Measurements from ENCODE around the gene IPO9.
"Not testable (repeated sequence)": the region's sequence is repeated elsewhere in the genome, so short reads cannot be mapped to it uniquely, and the experiment has no call there.

IPO9 gene

DNA sequence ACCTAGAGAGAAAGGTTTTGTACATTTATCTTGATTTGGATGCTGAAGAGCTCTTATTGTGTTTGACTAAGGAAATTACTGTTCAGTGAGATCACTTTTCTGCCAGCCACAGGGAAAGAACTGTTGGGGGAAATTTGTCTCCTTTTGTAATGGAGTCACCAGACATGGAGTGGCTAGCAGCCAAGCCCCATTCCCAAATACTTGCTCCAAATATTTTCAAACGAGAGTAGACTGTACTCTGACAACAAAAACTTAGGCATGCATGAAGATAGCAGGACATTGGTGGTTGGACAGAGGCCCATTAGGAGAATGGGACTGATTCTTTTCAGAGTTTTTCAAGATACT is 21.1 kb downstream of the IPO9 start:
- no peak for DNase-seq

DNA sequence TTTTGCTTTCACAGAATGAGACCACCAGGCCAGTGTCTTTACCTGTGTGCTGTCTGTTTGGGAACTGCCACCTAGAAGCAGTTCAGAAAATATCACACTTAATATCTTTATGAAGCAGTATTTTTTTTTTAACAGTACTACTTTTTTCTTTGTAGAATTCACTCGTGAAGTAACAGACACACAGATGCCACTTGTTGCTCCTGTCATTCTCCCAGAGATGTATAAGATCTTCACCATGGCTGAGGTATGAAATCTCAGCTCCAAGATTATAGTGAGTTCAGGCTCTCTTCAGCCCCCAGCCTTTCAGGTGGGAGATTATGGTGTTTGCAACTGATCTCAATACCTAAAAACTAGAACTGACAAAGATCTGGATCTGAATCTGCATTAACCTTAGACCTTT is 23.0 kb downstream of the IPO9 start:
- no peak for DNase-seq

DNA sequence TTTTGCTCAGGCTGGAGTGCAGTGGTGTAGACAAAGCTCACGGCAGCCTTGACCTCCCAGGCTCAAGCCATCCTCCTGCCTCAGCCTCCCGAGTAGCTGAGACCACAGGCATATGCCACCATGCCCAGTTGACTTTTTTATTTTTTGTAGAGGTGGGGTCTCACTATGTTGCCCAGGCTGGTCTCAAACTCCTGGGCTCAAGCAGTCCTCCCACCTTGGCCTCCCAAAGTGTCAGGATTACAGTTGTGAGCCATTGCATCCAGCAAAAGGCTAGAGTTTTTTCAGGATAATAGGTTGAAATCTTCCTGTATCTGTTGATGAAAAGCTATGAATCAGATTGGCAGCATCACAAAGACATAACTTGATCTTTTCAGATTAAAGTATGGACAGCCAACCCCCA is 27.8 kb downstream of the IPO9 start:
- not testable (repeated sequence) for DNase-seq

DNA sequence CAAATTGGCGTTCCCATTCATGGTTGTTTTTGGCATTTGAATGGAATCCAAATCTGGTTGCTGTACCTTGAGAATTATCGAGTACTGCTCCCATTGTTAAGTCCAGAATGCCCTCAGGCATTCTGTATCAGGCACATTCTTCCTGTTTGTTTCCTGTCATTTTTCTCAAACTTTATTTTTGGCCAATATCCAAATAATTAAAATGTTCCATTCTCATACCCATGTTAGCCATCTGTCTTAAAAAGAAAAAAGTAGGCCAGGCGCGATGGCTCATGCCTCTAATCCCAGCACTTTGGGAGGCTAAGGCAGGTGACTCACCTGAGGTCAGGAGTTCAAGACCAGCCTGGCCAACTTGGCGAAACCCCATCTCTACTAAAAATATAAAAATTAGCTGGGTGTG is 30.5 kb downstream of the IPO9 start:
- no peak for DNase-seq

DNA sequence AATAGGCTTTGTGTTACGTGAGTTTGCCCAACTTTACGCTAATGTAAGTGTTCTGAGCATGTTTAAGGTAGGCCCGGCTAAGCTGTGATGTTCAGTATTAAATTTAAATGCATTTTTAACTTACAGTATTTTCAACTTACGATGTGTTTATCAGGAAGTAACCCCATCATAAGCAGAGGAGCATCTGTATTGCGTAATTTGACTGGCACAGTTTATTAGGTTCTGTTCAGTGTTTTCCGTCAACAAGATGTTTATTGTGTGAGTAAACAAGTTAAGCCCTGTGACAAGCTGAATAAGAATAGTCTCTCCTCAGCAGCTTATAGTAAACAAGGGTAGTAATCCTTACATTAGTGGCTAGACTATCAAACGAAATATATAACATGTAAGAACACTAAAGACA is 32.5 kb downstream of the IPO9 start:
- no peak for DNase-seq

DNA sequence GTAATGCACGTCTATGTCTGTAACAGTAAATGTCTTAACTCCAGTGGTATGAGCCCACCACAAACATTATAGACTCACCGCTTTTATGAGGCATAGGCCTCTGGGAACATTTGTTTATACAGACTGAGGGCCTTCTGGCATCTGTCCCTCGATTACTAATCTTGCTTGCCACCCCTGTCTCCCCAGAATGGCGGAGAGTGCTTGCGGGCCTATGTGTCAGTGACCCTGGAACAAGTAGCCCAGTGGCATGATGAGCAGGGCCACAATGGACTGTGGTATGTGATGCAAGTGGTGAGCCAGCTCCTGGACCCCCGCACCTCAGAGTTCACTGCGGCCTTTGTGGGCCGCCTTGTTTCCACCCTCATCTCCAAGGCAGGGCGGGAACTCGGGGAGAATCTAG is 41.4 kb downstream of the IPO9 start:
- DNase-seq, result no peak

DNA sequence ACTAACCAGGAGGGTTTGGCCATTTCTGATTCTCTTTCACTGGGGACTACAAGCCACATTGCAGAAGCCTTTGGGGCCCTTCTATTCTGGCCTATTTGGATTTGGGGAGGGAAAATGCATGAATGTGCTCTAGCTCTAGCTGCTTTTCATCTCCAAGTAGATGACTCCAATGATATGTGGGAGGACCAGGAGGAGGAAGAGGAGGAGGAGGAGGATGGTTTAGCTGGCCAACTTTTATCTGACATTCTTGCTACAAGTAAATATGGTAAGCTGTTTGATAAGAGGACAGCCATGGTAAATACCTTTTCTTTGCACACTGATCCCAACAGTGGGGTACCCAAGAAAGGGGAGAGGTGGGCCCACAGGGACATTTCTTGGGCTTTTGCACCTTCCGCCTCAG is 45.7 kb downstream of the IPO9 start:
- no peak for DNase-seq

DNA sequence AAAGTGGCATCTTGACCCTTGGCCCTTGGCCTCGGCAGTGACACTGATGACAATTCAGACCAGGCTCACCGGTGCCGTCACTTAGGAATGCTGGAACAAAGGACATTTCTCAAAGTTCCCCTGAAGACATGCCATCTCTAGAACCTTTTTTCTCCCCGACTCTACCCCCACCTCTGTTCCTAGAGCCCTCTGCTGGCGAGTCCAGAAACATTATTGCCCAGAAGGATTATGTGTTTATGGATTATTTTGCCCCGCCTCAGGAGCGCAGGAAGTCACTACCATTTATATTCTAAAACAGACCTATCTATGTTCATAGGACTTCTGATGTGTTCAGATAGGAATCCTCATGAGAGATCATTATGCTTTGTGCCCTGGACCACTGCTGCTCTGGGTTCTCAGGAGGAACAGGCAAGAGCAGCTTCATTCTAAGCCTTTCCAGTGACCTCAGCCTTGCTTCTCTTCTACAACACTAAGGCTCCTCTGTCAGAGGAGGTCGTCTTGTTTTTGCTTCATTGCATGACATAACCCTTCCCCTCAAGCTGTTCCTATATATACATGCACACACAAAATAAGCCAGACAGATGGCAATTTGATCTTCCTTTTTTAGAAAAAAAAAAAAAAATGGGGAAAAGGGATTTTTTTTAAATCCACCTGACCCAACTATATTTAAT is 47.3 kb downstream of the IPO9 start:
- no peak for DNase-seq

DNA sequence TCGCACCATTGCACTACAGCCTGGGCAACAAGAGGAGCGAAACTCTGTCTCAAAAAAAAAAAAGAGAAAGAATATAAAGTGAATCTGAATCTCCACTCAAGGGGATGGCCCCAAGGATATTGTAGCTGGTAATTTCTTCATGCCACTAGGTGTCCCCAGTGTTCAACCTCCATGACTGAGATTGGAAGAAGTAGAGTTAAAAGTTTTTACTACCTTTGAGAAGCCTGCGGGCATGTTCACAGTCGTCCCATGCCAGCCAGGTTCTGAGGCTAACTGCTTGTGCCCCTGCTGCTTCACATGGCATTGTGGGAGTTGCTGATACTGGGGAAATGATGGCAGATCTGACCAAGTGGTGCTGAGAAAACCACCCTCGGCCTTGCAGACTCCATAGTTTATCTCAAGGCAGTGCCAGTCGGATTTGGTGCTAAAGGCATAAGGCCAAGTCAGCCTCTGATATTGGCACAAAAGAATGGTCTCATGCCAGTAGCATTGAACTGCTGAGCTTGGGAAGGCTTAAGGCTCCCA is 49.0 kb downstream of the IPO9 start:
- no peak for DNase-seq

DNA sequence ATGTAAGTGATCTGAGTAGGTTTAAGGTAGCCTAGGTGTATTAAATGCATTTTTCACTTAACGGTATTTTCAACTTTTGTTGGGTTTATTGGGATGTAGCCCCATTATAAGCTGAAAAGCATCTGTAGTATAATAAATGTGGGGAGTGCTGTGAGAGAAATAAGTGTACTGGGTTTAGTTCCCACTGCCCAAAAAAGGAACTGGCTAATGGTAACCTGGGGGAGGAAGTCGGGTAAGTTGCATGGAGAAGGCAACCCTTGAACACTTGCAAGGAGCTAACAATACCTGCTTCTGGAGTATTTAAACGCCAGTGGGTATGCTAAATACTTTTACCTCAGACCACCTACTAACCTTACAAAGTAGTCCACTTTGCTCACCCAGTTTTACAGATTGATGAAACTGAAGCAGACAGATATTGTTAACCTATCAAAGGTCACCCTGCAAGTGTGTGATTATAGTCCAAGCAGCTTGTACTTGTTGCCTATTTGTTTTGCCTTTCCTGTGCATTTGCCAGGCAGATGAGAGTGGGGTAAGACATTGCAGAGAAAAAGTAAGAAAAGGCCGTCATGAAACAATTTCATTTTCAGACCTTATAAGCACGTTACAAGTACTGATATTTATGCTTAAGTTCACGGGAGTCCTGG is 52.1 kb downstream of the IPO9 start:
- no peak for DNase-seq

DNA sequence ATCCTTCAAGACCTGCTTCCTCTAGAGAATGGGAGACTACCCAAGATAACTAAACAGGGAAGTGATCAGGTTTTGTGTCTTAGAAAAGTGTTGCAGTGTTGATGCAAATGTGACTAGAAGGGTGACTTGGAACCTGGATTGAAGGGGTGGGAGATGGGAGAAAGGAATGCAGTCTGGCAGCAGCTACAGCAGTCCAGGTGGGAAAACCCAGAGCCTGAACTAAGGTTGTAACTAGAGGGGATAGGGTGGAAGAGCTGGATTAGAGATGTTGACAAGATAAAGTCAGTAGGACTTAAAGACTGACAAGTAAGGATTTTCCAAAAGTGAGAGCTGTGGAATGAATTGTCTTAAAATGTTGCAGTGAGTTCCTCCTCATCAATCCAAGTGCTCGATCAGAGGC is 52.7 kb downstream of the IPO9 start:
- DNase-seq, result no peak

DNA sequence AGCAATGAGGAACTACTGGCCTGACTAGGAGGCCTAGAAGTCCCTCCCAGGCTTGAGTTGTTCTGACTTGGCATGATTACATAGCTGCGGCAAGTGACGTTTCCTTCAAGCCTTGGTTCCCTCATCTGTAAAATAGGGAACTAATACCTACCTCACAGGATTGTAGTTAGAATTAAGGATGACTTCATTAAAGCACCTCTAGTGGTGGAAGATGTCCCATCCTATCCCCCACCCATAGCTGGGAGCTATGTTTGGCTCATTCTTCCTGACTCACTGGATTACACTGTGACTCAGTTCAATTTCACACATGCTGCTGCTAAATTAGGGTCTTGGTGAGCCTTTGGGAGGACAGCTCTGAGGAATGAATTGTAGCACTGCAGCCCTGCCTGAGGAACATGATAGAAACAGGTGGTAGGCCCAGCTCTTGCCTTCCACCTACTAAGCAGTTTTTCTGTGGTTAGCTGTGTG is 53.7 kb downstream of the IPO9 start:
- no peak for DNase-seq

DNA sequence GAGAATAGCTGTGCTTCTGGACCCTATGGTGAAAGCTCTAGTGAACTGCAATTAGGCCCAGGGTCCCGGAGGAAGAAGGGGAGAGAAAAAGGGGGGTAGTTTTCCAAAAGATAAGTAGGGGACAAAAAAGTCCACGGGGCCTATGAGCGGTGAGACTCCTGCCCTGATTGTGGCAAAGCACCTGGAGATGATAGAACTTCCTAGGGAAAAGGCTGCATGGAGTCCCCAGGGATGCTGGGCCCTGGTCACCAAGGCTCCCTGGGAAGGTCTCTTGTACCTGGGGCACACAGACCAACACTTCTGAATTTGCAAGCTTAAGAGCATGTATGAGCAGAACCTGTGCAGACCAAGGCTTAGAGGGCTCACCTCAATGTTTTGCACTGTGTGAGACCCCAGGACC is 54.3 kb downstream of the IPO9 start:
- DNase-seq, result no peak

DNA sequence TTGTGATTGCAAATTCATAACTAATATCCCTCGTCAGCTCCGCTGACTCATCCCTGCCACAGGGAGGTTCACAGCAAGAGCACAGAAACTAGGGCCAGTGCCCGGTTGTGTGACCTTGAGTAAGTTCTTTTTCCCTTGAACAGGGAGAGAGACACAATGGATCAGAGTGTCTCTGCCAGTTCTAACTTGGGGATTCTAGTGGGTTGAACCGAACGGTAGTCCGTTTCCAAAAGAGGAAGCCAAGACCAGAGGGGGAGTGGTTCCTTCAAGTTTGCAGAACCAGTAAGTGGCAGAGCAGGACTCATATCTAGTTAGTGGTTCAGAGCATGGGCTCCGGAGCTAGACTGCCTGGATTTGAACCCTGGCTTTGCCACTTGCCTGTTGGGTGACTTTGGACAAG is 54.8 kb downstream of the IPO9 start:
- DNase-seq, result no peak

DNA sequence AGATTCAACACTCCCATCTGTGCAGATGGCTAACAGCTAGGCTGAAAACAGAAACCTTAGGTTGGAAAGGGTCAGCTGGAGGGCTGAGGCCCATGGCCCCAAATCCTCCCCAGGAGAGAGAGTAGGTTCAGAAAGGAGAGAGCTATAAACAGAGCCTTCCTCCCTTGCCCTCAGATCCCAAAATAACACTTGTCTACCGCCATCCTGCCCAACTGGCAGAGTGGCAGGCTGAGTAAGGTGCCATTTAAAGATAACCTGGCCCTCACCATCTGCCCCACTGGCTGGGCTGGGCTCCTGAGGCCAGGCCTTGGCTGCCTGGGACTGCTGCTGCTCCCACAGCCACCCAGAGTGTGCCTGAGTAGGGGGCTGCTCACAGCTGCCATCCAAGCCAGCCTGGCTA is 55.5 kb downstream of the IPO9 start:
- no peak for DNase-seq

DNA sequence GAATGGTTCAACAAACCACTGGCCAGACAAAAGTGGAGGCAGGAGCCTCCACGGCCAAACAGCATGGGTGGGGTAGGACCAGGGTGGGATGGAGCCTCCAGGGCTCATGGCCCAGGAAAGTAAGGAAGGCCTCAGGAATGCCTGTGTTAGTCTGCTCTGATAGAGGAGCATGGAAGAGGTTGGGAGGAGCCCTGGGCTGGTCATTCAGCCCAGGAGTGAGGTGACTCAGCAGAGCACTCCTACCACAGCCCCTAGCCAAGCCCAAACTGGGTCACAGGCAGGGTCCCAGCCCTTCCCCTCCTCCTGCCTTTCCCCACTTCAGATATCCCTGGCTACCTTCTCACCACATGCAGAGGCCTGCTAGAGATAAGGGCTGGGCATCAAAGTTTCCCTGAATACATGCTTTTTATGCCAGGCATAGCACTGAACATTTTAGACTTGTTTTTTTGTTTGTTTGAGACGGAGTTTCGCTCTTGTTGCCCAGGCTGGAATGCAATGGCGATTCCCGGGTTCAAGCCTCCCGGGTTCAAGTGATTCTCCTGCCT is 56.6 kb downstream of the IPO9 start:
- no peak for DNase-seq

DNA sequence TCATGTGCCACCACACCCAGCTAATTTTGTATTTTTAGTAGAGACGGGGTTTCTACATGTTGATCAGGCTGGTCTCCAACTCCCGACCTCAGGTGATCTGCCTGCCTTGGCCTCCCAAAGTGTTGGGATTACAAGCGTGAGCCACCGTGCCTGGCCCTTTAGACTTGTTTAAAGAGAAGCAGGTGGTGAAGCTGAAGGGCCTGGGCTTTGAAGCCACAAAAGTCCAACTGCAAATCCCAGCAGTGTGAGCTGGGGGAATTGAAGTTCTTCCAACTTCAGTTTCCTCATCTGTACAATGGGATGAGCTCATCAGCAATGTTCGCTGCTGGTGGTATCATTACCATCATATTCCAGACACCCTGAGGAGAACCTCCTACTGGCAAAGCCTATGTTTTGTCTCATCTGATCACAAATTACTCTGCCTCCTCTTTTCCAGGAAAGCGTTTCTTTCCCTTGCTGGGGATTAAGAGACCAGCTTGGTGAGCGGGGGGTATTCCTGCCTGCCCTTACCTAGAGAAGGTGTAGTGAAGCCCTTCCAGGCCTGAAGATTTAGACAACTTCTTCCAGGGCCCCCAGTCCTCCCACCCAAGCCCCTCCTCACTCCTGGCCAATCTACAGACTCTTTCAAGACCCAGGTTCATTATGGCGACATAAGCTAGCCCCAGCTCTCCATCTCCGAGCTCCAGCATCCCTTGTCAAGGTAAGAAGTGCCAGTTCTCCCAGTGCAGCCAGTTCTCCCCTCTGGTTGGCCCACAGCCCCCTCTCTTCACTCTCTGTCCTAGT is 57.3 kb downstream of the IPO9 start:
- DNase-seq, result no peak

DNA sequence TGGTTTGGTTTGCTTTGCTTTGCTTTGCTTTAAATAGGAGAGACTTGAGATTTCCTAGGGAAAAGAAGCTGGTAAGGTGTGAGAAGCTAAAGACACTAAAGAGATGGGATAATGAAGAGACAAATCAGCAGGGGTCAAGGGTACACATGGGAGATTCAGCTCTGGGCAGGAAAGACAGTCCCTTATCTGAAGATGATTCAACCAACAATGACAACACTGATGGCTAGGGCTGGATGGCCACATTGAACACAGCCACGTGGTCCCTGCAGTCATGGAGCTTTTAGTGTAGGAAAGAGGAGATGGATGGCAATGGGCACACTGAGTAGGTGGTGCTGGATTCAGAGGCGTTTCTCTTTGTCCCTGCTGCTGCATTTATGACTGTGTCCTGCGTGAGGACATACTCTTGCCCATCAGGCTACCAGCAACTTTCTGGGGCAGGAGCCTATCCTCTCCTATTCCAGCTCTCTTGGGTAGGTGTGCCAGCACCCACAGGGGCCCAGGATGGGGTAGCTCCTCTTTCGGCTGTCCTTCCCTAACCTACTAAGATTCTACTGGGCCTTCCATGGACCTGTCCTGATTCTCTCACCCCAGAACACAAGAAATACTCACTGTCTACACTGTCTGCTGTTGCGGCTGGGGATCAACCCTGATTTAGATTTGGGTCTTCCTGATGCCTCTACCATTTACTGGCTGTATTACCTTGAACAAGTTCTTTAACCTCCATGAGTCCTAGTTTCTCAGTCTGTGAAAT is 58.3 kb downstream of the IPO9 start:
- DNase-seq, result no peak

DNA sequence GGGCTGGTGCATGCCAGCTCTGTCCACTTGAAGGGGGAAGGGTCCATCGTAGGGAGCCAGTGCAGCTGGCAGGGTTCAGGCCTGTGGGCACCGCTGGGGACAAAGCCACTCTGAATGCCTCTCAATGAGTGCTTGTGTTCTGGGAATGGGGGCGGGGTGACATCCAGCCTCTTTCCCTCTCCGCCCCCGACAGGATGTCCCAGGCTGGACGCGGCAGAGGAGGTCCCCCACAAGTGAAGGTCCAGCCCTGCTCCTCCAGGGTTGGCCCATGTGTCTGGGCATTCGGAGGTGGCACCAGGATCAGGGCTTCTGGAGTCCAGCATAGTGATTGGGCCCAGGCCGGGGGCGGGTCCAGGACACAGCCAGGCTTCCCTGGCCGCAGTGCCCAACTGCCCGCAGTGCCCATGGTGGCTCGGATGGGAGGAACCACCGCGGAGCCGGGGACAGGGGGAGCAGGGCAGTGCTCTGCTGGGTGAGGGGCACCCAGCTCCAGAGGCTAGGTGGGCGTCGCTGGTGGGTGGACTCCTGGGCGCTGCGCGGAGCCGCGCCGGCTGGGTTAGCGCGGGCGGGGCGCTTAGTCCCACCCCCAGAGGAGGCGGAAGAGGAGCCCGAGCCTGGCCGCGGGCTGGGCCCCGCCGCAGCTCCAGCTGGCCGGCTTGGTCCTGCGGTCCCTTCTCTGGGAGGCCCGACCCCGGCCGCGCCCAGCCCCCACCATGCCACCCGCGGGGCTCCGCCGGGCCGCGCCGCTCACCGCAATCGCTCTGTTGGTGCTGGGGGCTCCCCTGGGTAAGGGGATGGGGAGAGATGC is 59.5 kb downstream of the IPO9 start, which contains the start of gene SHISA4:
Gene SHISA4, plus strand, starts transcription at position 617 of the 808 bp plus-strand sequence. Its CDS starts 97 bp downstream, at position 714.
- peak; percentile 6 for DNase-seq

DNA sequence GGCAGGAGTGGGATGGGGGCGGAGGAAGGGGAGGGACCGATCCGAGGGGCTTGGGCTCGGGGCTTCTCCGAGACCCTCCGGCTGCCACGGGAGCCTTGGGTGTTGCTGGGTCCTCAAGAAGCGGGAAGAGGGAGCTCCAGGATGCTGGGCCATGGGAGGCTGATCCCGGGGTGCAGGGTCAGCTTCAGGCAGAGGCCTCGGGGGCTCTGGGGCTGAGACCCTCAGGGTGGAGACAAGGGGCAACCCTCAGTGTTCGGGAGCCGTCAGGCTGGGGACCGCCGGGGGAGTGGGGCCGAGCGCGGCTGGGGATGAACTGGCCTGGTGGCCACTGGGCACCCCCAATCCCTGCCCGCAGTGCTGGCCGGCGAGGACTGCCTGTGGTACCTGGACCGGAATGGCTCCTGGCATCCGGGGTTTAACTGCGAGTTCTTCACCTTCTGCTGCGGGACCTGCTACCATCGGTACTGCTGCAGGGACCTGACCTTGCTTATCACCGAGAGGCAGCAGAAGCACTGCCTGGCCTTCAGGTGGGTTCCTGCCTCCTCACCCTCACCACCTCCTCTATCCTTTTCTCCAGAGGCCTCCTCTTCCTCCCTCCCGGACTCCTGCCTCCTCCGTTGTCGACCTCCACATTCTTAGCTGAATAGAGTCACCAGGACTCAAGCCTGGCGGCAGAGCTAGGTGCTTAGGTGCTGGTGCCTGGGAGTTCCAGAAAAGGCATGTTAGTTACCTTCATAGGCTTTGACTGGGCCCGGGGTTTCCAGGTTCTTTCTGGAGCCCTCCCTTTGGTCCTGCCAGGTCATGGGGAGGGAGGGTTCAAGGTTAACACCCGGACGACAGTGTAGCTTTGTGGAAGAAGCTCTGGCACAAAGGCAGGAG is 60.4 kb downstream of the IPO9 start:
- DNase-seq, result no peak

DNA sequence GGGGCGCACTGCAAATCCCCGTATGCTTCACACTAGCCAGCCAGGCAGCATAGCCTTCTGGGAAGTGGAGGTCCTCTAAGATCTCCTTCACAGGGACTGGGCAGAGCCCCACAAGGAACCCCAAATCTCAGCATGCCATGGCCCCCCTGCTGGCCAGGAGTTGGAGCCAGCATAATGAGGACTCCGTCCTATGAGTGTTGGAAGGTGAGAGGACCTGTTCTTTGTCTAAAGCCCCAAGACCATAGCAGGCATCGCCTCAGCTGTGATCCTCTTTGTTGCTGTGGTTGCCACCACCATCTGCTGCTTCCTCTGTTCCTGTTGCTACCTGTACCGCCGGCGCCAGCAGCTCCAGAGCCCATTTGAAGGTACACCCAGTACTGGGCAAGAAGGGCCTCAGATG is 61.3 kb downstream of the IPO9 start:
- no peak for DNase-seq
